ENCODE results near the gene MYL9. TPM values are rescaled to one million over a fixed set of nuclear protein-coding genes. Genes with fewer than 3 reads are reported as not detected.

Gene MYL9
- total and polyA plus RNA-seq, 2 of the 4 experiments (the other 2 are of a cell fraction): 97.5 to 425 TPM

DNA sequence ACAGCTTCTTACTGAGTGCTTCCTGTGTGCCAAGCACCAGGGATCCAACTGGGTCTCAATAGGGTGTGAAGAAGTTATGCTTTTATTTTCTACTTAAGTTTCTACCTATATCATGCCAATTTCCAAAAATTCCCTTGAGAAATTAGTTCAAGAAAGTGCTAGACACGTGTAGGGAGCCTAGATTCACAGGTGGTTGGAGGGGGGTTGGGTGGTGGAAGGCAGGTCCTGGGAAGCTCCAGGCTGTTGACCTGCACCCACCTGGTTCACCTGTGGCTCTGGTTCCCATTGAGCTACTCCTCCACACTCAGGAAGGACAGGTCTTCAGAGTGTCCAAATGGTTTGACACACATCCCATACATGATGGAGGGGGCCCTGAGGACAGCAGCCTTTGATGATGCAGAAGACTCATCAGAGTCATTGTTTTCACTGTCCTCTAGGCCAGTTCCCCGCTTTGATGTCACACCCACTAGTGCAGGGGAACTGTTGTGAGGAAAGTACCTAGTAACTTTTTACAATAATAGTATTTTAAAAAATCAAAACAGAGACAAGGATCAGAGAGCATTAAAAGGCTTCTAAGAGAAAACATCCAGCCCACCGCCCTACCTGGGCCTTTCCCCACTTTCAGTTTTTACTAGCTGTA is 39.8 kb upstream of the MYL9 start:
- Histone ChIP-seq H2AFZ (replicated peaks; ENCODE audit: low read length, poor library complexity) (no peak overlapping the region), H2AK5ac (ENCODE audit: low read depth, low read length) (no peak overlapping the region), H3K4me1 (ENCODE audit: control insufficient read depth, insufficient read depth, low read length) (peaks cover 3% of the 10 kb centered on the region; the same call in 1 of the 2 replicates), H3K9me3 (ENCODE audit: control insufficient read depth, insufficient read depth, low read length) (no peaks in the 10 kb centered on the region), H4K8ac (ENCODE audit: low read depth in 2 of 2, low read length in 2 of 2) (no peak overlapping the region), H3K23ac (ENCODE audit: low read depth, low read length) (no peak overlapping the region), H2BK15ac (ENCODE audit: low read depth, low read length) (no peak overlapping the region), H3K56ac (ENCODE audit: extremely low read depth, insufficient read depth, low read length) (no peak overlapping the region), H3K27ac (ENCODE audit: insufficient read depth, low read length) (no peak overlapping the region), H3K27me3 (ENCODE audit: control insufficient read depth, insufficient read depth, low read length) (no peaks in the 10 kb centered on the region), H3K4me2 (ENCODE audit: low read depth, low read length) (no peak overlapping the region), H3K4ac (ENCODE audit: low read depth, low read length) (no peak overlapping the region), H3K14ac (replicated peaks; ENCODE audit: low read depth, low read length) (no peak overlapping the region), H3K36me3 (ENCODE audit: control insufficient read depth, insufficient read depth, low read length) (peaks cover 63% of the 10 kb centered on the region), H4K91ac (ENCODE audit: insufficient read depth, low read depth, low read length) (no peak overlapping the region), H3K79me1 (ENCODE audit: low read depth in 1 of 2, low read length in 2 of 2) (peaks cover 26 to 86% of the 10 kb centered on the region in 2 experiments; a peak in 3 of 4 replicates), H4K20me1 (ENCODE audit: insufficient read depth, low read length) (peaks cover 79% of the 10 kb centered on the region), H2BK5ac (ENCODE audit: low read depth, low read length, poor library complexity, severe bottlenecking) (no peak overlapping the region), H3K9ac (ENCODE audit: low read depth, low read length) (no peak overlapping the region), H3K9me1 (ENCODE audit: insufficient read depth, low read length) (peaks cover 20% of the 10 kb centered on the region), H3K4me3 (ENCODE audit: insufficient read depth, low read depth, low read length) (no peak overlapping the region), H4K5ac (ENCODE audit: low read depth, low read length) (no peak overlapping the region), H3K18ac (ENCODE audit: low read depth, low read length) (no peak overlapping the region), H2AK9ac (replicated peaks; ENCODE audit: low read depth, low read length, poor library complexity) (no peak overlapping the region), H2BK120ac (ENCODE audit: low read depth, low read length) (no peak overlapping the region), H2BK20ac (ENCODE audit: low read depth, low read length) (no peak overlapping the region)
- intact Hi-C loops (cut with micrococcal nuclease): no loop called here
- dilution Hi-C loops (cut with HindIII; ENCODE audit: low sequenced_read_pairs, unreplicated experiment): no loop called here
- WGBS, 2 experiments (ENCODE audit: extremely low coverage in 2 of 2, insufficient read length in 1 of 2): no CpG with 5 or more reads among the region's 3 CpGs
- ChIA-PET POLR2A (ENCODE audit: unreplicated experiment) (interaction anchor here (0.6 kb wide), 1 partner anchor 22 kb away, joined by 8 read pairs; no protein-coding TSS in a partner anchor), CTCF (no interaction called here)
- DNase-seq (no peak), ATAC-seq (ENCODE audit: low read depth) (no peak)
- in situ Hi-C loops (cut with MboI; ENCODE audit: low sequenced_read_pairs): no loop called here
- no TSS peak for BruUV-seq (replicated peaks)
- TF ChIP-seq CHD1 (IDR thresholded peaks at IDR 0.05; ENCODE audit: low read depth, low read length) (no peak), RCOR1 (IDR thresholded peaks at IDR 0.05; ENCODE audit: insufficient replicate concordance, low read length) (no peak), CEBPB (IDR thresholded peaks at IDR 0.05; ENCODE audit: low read depth, low read length) (no peak), RFX5 (IDR thresholded peaks at IDR 0.05; ENCODE audit: low read depth, low read length) (no peak), POLR2A (IDR thresholded peaks at IDR 0.05; ENCODE audit: low read depth, low read length) (no peak), NFE2L2 (IDR thresholded peaks at IDR 0.05; ENCODE audit: low read depth, low read length) (no peak), CTCF (conservative IDR thresholded peaks at IDR 0.05; ENCODE audit: low read depth, low read length) (no peak), MAZ (IDR thresholded peaks at IDR 0.05; ENCODE audit: borderline replicate concordance, low read depth, low read length) (no peak), RAD21 (IDR thresholded peaks at IDR 0.05; ENCODE audit: low read length) (no peak), BHLHE40 (IDR thresholded peaks at IDR 0.05; ENCODE audit: low read depth, low read length) (no peak), FOS (IDR thresholded peaks at IDR 0.05; ENCODE audit: low read depth, low read length) (no peak), MXI1 (IDR thresholded peaks at IDR 0.05; ENCODE audit: borderline replicate concordance, low read depth, low read length) (no peak), SMC3 (IDR thresholded peaks at IDR 0.05; ENCODE audit: low read depth, low read length) (no peak), ELK1 (IDR thresholded peaks at IDR 0.05; ENCODE audit: borderline replicate concordance, low read depth, low read length) (no peak), USF2 (IDR thresholded peaks at IDR 0.05; ENCODE audit: low read depth, low read length) (no peak)
